Stimulated activated CD4-positive, alpha-beta T cell treated with anti-CD3 and anti-CD28 coated beads, Interleukin-15, amount 100 ng/mL, for 1 hour (primary cell): ENCODE results near the gene ING4.

Experiments used
- DNase-seq, 2 donors: peaks; one replicate each; pipeline ENCODE4 v3.0.0-alpha.2; 2020; ENCODE audit warnings: low read depth in 1 of 2, low spot score in 1 of 2

The ING4 gene

GRCh38 chr12:6635856-6636531, 26.9 kb downstream of the ING4 start, which contains the start of gene LPAR5:
Gene LPAR5, minus strand, starts transcription at chr12:6635959. Its CDS starts 14,711 bp downstream, at chr12:6621248.
- no peak for DNase-seq

GRCh38 chr12:6635375-6635855, 27.5 kb downstream of the ING4 start:
- DNase-seq, result no peak

- DNase-seq, result no peak
Measured at GRCh38 chr12:6632026-6632983, 30.6 kb downstream of the ING4 start.

DNA sequence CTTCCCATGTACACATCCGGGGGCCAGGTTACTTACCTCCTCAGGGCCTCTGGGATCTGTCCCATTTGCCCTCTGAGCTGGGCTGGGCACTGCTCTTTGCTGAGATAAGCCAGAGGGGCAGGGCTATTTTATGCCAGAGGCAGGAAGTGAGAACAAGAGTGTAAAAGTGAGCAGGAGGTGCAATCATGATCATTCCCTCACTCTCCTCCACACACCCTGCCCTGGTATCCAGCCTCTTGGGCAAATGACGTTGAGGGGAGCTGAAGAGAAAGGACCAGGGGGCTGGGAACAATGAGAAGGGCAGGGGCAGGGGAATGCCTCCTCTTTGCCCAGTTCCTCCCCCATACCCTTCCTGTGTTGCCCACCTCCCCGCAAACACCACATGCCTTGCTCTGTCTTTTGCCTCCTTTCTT, 31.4 kb downstream of the ING4 start:
- DNase-seq, result no peak

DNA sequence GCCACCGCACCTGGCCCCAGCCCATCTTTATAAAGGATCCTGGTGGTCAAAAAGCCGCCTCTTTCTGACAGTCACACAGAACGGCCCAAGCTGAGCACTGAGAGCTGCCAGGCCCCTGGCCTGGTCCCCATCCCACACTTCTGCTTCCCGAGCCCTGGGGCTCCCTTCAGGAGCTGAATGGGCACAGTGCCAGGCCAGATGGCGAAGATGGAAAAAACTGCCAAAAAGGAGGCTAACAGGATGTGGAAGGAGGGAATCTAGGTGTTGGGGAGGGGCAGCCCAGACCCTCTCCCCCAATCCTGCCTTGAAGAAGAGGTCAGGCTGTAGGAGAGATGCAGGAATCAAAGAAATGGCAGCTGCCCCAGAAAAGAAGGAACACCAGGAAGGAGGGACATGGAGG, 32.2 kb downstream of the ING4 start:
- DNase-seq, result no peak

GRCh38 chr12:6627616-6628015, 35.3 kb downstream of the ING4 start:
- no peak for DNase-seq

GRCh38 chr12:6626654-6627283, 36.1 kb downstream of the ING4 start:
- DNase-seq, result no peak

DNA sequence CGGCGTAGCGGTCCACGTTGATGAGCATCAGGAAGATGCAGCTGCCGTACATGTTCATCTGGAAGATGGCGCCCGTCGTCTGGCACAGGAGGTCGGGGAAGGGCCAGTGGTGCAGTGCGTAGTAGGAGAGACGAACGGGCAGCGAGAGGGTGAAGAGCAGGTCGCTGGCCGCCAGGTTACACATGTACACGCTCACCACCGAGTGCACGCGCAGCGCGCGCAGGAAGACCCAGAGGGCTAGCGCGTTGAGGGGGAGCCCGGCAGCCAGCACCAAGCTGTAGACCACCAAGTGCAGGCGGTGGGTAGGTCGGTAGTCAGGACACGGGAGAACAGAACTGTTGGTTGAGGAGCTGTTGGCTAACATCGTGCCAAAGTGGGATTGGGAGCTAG, 42.0 kb downstream of the ING4 start:
- DNase-seq, result no peak

GRCh38 chr12:6620137-6620884, 42.6 kb downstream of the ING4 start:
- peak in 1 of 2 donors; percentile 53 for DNase-seq

GRCh38 chr12:6618483-6619225, 44.3 kb downstream of the ING4 start:
- no peak for DNase-seq

- no peak for DNase-seq
Measured at GRCh38 chr12:6615802-6616201, 47.1 kb downstream of the ING4 start.

GRCh38 chr12:6614513-6615172, 48.3 kb downstream of the ING4 start:
- DNase-seq, result no peak

DNA sequence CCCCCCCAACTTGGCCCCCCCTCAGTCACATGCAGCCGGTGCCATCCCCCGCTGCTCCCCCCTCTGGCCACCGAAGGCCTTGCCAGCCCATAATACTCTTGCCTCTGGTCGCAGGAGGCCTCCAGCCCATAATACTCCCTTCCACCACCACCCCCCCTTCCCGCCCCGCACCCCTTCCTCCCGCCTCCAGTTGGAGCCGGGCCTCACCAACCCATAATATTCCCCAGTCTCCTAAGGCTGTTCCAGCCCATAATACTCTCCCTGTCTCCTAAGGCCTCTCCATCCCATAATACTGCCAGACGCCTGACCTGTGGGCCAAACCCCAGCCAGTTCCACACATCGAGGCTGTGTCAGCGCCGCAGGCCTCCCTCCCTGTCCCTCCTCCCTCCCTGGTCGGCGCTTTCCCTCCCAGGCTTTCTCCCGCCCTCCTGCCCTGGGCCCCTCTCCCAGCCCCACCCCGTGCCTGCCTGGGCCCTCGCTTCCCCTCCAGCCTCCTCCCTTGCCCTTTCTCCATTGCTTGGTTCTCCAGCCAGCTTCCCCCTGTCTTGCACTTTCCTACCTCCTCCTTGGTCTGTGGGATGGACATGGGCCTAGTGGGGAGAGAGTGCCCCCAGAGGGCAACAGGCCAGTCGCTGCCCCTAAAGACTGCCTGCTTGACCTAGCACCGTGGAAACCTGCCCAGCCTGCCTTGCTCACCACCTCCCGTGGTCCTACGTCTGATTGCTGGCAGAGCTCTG, 49.0 kb downstream of the ING4 start:
- no peak for DNase-seq

GRCh38 chr12:6613015-6613775, 49.7 kb downstream of the ING4 start:
- DNase-seq, result no peak

DNA sequence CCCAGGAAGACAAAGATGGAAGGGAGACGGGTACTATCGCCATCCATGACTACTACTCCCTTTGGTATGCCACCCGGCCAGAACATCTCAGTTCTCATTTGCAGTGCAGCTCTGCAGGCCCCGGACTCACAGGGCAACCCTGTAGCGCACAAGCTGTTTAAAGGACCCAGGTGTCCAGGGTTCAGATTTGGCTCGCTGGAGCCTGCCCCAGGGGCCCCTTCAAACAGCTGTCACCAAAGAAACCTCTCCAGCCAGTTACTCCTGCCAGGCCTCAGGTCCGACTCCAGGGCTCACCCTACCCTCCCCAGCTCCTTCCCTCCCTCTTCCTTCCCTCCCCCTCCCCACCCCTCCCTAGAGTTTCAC, 50.3 kb downstream of the ING4 start:
- DNase-seq, result no peak

DNA sequence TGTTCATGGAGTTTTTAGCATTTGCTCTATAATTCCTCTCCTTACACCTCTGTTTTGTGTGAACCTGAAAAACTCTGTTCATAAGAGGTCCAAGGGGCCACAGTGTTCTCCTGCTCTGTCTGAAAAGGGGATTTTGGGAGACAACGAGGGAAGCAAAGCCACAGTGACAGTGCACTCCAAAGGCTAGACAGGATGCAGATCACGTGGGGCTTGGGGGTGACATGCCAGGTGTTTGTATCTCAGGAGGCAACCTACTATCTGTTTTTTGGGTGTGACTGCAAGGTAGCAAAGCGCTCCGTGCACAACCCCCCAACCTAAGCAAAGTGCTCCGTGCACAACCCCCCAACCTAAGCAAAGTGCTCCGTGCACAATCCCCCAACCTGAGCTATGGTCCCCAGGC, 50.7 kb downstream of the ING4 start:
- no peak for DNase-seq

GRCh38 chr12:6608592-6609281, 54.2 kb downstream of the ING4 start:
- peak in 1 of 2 donors; percentile 44 for DNase-seq
